GM23338 (cell line): Measurements from ENCODE around the gene KHSRP. TPM values are rescaled to one million over a fixed set of nuclear protein-coding genes. Genes with fewer than 3 reads are reported as not detected.

Experiments
- ATAC-seq: fragments of 200-7000 bp; cut with Tn5 transposase; 3 replicates; pipeline ENCODE4 v1.9.1; 2020
- DNase-seq: peaks from one replicate; pipeline ENCODE4 v3.0.0-alpha.2; 2015; ENCODE audit warnings: low spot score
- H2AFZ ChIP-seq: fragments of 200-600 bp; sonication (generic); 2 replicates; pipeline ENCODE4 v1.8.0; 2016; ENCODE audit warnings: antibody characterized with exemption, mild to moderate bottlenecking, moderate library complexity
- H3F3A ChIP-seq: fragments of 200-600 bp; sonication (generic); replicated peaks from 2 replicates; pipeline ENCODE4 v1.8.0; 2017; ENCODE audit warnings: antibody characterized with exemption, mixed run types, low read depth
- H3K27ac ChIP-seq: fragments of 200-600 bp; sonication (generic); 2 replicates; pipeline ENCODE4 v1.6.1; 2016; ENCODE audit warnings: low read depth
- H3K27me3 ChIP-seq: fragments of 200-600 bp; sonication (generic); 2 replicates; pipeline ENCODE4 v1.8.0; 2016; ENCODE audit warnings: mild to moderate bottlenecking, mixed run types, moderate library complexity; ENCODE audit not compliant: insufficient read depth
- H3K36me3 ChIP-seq: fragments of 200-600 bp; sonication (generic); 2 replicates; pipeline ENCODE4 v1.8.0; 2016; ENCODE audit warnings: mild to moderate bottlenecking; ENCODE audit not compliant: insufficient read depth
- H3K4me1 ChIP-seq: fragments of 200-600 bp; sonication (generic); 2 replicates; pipeline ENCODE4 v1.8.0; 2016; ENCODE audit warnings: mild to moderate bottlenecking, moderate library complexity; ENCODE audit not compliant: insufficient read depth
- H3K4me2 ChIP-seq: fragments of 200-600 bp; sonication (generic); 2 replicates; pipeline ENCODE4 v1.7.1; 2017; ENCODE audit warnings: mixed run types
- H3K4me3 ChIP-seq: fragments of 200-600 bp; sonication (generic); 2 replicates; pipeline ENCODE4 v1.6.1; 2016; ENCODE audit warnings: mixed run types
- H3K79me2 ChIP-seq: fragments of 200-600 bp; sonication (generic); replicated peaks from 2 replicates; pipeline ENCODE4 v1.8.0; 2017; ENCODE audit warnings: mild to moderate bottlenecking; ENCODE audit not compliant: insufficient read depth
- H3K9me2 ChIP-seq: fragments of 200-600 bp; sonication (generic); 2 replicates; pipeline ENCODE4 v1.8.0; 2017; ENCODE audit not compliant: insufficient read depth
- H4K20me1 ChIP-seq: fragments of 200-600 bp; sonication (generic); replicated peaks from 2 replicates; pipeline ENCODE4 v1.8.0; 2017; ENCODE audit warnings: mild to moderate bottlenecking; ENCODE audit not compliant: insufficient read depth
- H3K27ac Mint-ChIP-seq: 2 replicates; pipeline ENCODE4 v1.8.0; 2020; ENCODE audit warnings: inconsistent platforms, mild to moderate bottlenecking, moderate library complexity, mixed read lengths
- H3K27me3 Mint-ChIP-seq: 3 replicates; pipeline ENCODE4 v1.8.0; 2022; ENCODE audit warnings: low read depth, mild to moderate bottlenecking, moderate library complexity, mixed read lengths, inconsistent platforms; ENCODE audit not compliant: insufficient read depth, poor library complexity
- H3K36me3 Mint-ChIP-seq: 3 replicates; pipeline ENCODE4 v1.8.0; 2021; ENCODE audit warnings: low read depth, mild to moderate bottlenecking, inconsistent platforms, moderate library complexity, mixed read lengths
- H3K4me1 Mint-ChIP-seq: 3 replicates; pipeline ENCODE4 v1.8.0; 2020; ENCODE audit warnings: mild to moderate bottlenecking, inconsistent platforms, mixed read lengths
- H3K4me3 Mint-ChIP-seq: 3 replicates; pipeline ENCODE4 v1.8.0; 2021; ENCODE audit warnings: moderate library complexity, mild to moderate bottlenecking, inconsistent platforms, mixed read lengths
- H3K9me3 Mint-ChIP-seq: 3 replicates; pipeline ENCODE4 v1.8.0; 2020; ENCODE audit warnings: moderate library complexity, mild to moderate bottlenecking, inconsistent platforms, mixed read lengths
- CREB1 ChIP-seq: fragments of 250-450 bp; sonication (Bioruptor Pico); IDR thresholded peaks from 2 replicates; pipeline ENCODE4 v1.5.0; 2020; ENCODE audit warnings: low read depth, mild to moderate bottlenecking, moderate library complexity
- CTCF ChIP-seq, 2 experiments: fragments of 200-600 bp in 1 of 2; sonication (generic) in 1 of 2; conservative IDR thresholded peaks; 2 replicates each; pipeline versions ENCODE4 v1.5.1 to v1.6.1; 2016 to 2017; ENCODE audit warnings: antibody characterized with exemption in 2 of 2, low read depth in 2 of 2, mild to moderate bottlenecking in 2 of 2, moderate library complexity in 1 of 2
- ETS1 ChIP-seq: IDR thresholded peaks from 2 replicates; pipeline ENCODE4 v1.6.1; 2016; ENCODE audit warnings: antibody characterized with exemption
- EZH2phosphoT487 ChIP-seq: fragments of 200-600 bp; sonication (generic); IDR thresholded peaks from one replicate; pipeline ENCODE4 v1.8.1; 2018; ENCODE audit warnings: antibody characterized with exemption; ENCODE audit not compliant: unreplicated experiment
- NANOG ChIP-seq: IDR thresholded peaks from 2 replicates; pipeline ENCODE4 v1.6.1; 2016; ENCODE audit warnings: antibody characterized with exemption, borderline replicate concordance
- POLR2AphosphoS5 ChIP-seq: IDR thresholded peaks from 2 replicates; pipeline ENCODE4 v1.6.1; 2016; ENCODE audit warnings: antibody characterized with exemption, low read depth
- REST ChIP-seq: IDR thresholded peaks from one replicate; pipeline ENCODE4 v1.6.1; 2018; ENCODE audit warnings: antibody characterized with exemption; ENCODE audit not compliant: unreplicated experiment
- STAT1 ChIP-seq: IDR thresholded peaks from one replicate; pipeline ENCODE4 v1.6.1; 2016; ENCODE audit warnings: antibody characterized with exemption; ENCODE audit not compliant: unreplicated experiment
- ZNF114 ChIP-seq: fragments of 250-450 bp; sonication (Bioruptor Pico); IDR thresholded peaks from 2 replicates; pipeline ENCODE4 v1.5.0; 2020; ENCODE audit warnings: mild to moderate bottlenecking, moderate library complexity
- ZNF462 ChIP-seq: fragments of 250-450 bp; sonication (Bioruptor Pico); IDR thresholded peaks from 2 replicates; pipeline ENCODE4 v1.5.0; 2020; ENCODE audit warnings: mild to moderate bottlenecking, moderate library complexity
- polyA plus RNA-seq: library from polyadenylated mRNA; unstranded; fragments of >200 nt; fragmentation: Nextera tagmentation; extraction: Ambion mirVana; gene quantifications from 2 replicates; pipeline ENCODE4 v1.2.1, GENCODE V29; 2016
- total RNA-seq: library from RNA; depleted of rRNA; stranded (reverse); fragments of >200 nt; shearing (Covaris generic); gene quantifications from 2 replicates; pipeline ENCODE4 v1.2.3, GENCODE V29; 2014

Gene KHSRP
- total and polyA plus RNA-seq, 2 experiments from 2014 or later, result 129 to 359 TPM

GRCh38 chr19:6452223-6452614 is 27.6 kb upstream of the KHSRP start:
- no peaks in the 10 kb centered on the region for H3K4me1 Mint-ChIP-seq
- Histone ChIP-seq H3F3A (no peaks in the 10 kb centered on the region), H3K36me3 (peaks cover 11% of the 10 kb centered on the region; the same call in 1 of the 2 replicates), H3K27me3 (no peaks in the 10 kb centered on the region), H3K4me1 (no peaks in the 10 kb centered on the region), H3K4me2 (no peak overlapping the region), H3K27ac (no peak overlapping the region), H4K20me1 (no peaks in the 10 kb centered on the region; the same call in 1 of the 2 replicates), H3K9me2 (no peaks in the 10 kb centered on the region), H2AFZ (no peak overlapping the region), H3K79me2 (no peaks in the 10 kb centered on the region), H3K4me3 (no peak overlapping the region)
- H3K4me3 Mint-ChIP-seq, result no peak overlapping the region
- TF ChIP-seq EZH2phosphoT487 (no peak), ETS1 (no peak), STAT1 (no peak), CTCF (conservative IDR thresholded peaks at IDR 0.05; ENCODE audit: low read depth in 2 of 2) (no peak), CREB1 (CRISPR knock-in tag) (no peak), POLR2AphosphoS5 (no peak), NANOG (no peak), REST (no peak), ZNF462 (no peak), ZNF114 (no peak)
- H3K27me3 Mint-ChIP-seq, result peaks cover 4% of the 10 kb centered on the region
- peaks cover 46% of the 10 kb centered on the region for H3K36me3 Mint-ChIP-seq
- peaks cover 10% of the 10 kb centered on the region; the same call in 2 of the 3 replicates for H3K9me3 Mint-ChIP-seq
- DNase-seq, result no peak
- no peak for ATAC-seq
- H3K27ac Mint-ChIP-seq, result no peak overlapping the region
